GM18519 (cell line): ENCODE data around the gene RNF113B.

Source experiments
- ATAC-seq: cut with Tn5 transposase; IDR thresholded peaks from one replicate; pipeline ENCODE4 v1.9.1; 2021; ENCODE audit warnings: mild to moderate bottlenecking, moderate library complexity; ENCODE audit not compliant: unreplicated experiment, low FRiP score

The RNF113B gene

GRCh38 chr13:98180092-98180491 is 3.0 kb upstream of the RNF113B start:
- no peak for ATAC-seq

DNA sequence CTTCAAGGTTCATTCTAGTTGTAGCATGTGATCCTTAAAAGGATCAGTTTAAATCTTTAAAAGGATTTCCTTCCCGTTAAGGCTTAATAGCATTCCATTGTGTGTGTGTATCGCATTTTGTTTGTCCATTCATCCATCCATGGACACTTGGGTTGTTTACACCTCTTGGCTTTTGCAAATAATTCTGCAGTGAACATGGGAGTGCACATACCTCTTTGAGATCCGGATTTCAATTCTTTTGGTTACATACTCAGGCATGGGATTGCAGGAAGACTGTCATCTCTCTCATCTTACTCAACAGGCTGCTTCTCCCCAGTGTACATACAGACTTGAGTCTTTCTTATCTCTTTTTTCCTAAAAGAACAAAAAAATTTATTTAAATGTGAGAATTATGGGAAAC is 1.2 kb downstream of the RNF113B start:
- no peak for ATAC-seq

DNA sequence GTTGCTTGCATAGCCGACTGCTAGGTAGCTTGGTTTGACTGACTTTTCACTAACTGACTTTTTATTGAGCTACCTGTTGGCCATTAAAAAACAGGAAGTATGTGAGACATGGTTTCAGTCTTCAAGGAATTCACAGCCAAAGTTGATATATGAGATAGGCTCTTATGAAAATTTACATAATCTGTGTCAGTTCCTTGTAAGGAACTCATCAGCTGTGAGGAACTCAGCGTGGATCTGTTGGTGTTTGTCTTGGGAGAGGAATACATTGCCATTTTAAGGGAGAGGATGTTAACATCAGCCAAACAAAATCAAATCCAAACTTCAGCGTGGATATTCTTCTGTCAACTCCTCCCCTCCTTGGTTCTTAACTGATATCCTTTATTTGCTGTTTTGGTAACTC is 2.0 kb downstream of the RNF113B start:
- no peak for ATAC-seq

DNA sequence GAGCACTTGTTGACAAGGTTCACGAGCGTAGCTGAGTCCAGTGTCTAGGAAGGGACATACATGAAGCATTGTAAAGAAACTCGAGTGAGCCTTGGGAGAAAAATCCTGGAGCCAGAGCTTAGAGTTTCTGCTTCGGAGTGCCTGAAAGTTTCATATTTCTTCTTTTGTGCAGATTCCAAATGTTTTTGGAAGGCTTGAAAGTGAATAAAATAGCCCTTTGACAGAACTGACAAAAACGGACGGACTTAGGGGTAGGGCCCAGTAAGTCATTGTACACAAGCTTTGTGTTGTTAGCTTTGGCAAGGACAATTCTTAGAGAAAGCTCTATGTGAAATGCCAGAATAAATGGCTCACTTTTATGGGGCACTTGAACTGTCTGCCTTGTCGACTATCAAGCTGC is 2.8 kb downstream of the RNF113B start:
- no peak for ATAC-seq

DNA sequence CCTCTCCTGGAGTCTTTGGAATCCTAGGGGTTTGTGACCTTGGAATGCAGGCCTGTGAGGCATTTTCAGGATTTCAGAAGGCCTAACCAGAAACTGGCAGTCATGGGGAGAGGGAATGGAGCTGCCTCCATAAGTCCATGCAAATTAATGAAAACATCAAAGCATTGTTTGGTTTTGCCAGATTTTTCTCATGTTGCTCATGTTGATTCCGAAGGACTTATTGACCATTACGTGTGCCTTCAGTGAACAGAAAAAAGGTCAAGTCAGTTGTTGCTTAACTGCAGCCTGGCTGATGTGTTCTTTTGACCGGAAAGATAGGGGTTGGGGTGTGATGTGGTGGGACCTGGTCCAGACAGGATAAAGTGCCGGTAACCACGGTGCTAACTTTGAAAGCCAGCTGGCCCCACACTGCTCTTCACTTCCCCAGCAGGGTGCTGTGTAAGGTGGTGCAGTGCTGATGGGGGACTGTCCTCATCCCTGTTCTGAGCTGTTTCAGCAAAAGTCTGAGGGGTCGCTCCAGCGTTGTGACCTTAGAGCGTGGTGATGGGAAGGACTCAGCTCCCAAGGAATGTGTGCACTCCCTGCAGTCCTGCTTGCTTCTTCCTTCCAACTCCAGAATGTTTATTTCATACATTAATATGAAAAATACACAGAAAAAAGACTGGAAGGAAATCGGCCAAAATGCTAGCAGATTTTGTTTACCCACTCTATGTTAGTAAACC is 3.5 kb downstream of the RNF113B start:
- no peak for ATAC-seq

DNA sequence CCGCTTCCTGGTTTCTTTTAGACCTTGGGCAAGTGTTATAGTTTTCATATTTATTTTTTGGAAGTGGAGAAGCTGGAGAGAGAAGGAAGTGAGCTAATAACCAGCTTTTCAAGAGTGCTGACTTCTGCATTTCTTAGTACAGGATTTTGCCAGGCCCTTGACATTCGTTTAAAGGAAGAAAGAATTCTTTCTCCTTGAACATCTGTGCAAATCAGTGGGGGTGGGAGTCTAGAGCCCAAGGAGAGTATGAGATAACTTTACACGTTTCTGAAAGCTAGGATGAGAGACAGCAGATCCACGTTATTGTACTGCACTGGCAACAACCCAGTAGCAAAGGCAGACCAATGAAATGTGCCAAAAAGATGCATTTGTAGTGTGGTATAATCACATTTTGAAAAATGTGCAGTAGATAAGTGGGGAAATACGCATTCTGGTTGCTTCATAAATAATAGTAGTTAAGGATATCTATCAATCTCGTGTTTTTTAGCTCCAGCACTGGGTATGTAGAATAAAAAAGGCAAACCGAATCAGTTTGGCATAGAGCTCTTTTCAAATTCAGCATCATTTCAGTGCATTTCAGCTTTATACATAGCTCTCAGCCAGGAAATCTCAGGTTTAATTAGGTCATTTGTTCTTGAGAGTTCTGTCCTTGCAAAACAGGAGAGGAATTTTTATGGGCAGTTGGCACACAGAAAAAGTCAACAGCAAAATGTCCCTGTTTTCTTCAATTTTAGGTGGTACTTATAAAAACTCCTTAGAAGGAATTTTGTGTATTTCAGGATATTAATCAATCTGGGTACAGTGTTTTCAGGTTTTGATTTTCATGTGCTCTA is 4.3 kb downstream of the RNF113B start:
- ATAC-seq, result no peak

DNA sequence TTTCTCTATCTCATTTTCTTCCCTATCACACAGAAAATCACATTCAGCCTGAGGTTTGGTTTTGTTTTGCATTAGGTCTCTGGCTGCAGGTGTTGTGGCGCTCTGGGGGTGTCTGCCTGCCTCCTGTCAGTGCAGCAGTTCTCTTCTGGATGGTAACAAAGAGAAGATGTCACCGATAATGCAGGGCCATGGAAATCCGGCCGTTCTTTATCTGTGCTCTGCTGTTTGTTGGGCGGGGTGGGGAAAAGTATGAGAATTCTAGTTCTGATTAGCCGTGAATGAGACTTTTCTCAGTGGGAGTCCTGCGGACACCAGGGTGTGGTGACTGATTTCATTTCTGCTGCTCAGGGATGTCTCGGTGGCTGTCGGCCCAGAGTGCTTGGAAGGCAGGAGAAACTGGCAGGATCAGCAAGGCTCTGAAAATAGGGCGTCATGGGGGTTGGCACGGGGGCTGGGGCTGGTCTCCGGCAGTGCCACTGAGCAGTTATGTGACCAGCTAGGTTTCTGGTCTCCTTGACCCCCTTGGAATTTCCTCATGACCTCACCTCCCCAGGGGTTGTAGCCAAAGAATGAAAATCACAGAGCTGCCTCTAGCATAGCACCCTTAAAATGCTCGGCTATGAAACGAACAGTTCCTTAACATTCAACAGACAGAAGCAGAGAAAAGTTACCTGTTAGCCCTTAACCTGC is 5.0 kb downstream of the RNF113B start:
- ATAC-seq, result no peak

DNA sequence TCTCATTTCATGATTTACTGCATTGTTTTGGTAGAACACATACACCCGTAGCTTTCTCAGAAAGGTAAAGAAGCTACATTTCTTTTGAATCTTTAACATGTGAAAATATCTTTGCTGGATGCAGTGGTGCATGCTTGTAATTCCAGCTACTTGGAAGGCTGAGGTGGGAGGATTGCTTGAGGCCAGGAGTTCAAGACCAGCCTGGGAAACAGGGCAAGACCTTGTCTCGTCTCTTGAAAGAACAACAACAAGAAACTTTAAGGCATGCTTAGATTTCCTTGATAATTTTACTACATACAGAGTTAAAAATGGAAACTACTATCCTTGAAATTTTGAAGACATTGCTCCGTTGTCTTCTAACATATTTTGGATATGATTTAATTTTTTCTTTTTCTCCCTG is 7.7 kb downstream of the RNF113B start:
- ATAC-seq, result no peak

DNA sequence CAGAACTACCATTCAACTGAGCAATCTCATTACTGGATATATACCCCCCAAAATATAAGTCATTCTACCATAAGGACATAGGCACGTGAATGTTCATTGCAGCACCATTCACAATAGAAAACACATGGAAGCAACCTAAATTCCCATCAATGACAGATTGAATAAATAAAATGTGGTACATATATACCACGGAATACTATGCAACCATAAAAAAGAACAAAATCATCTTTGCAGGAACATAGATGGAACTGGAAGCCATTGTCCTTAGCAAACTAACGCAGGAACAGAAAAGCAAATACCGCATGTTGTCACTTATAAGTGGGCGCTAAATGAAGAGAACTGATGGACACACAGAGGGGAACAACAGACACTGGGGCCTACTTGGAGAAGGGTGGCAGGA is 14.1 kb downstream of the RNF113B start:
- no peak for ATAC-seq

DNA sequence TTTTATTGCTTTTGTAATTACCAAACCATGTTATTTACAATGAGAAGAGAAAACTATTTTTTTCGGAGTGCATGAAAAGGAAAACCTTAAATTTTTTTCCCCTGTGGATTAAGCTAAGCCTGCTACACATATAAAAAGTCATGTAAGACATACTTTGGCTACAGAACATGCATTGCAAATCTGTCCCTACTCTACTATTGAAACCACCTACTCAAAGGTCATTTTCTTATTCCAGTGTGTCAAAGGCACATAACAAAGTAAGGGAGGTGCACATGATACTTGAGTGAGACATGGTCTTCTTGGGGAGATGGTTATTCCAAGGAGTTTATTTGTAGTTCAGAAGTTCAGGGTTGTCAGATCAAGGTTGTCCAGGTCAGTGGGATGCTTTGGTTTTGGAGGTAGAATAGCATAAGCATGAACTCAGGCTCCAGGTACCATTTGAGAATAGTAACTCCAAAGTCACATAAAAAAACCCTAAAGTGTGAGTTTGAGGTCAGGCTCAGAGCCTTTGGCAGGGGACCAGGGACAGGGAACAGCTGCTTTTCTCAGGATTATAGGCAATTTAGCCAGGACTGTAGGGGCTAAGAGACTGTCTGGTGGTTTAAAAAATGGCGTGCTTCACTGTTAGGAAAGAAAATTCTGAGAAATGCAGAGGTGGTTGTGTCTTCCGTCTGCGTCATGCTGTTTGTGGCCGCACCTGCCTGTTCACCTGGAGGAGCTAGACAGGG is 18.7 kb downstream of the RNF113B start:
- no peak for ATAC-seq

DNA sequence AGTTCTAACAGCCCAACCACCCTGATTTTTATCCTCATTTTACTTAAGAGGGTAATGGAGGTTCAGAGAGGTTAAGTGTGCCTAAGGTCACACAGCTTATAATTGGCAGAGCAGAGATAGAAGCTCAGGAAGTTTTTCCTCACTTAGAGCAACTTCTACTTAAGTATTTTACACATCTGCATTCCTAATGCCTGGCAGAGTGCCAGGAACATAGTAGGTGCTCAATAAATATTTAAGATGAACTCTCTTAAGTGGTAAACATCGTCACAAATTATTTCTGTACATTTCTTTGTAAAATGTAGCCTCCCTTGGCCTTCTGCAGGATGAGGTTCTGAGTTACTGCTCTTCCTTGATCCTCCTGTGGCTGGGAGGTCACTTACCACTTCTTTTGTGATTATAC is 19.5 kb downstream of the RNF113B start:
- no peak for ATAC-seq

DNA sequence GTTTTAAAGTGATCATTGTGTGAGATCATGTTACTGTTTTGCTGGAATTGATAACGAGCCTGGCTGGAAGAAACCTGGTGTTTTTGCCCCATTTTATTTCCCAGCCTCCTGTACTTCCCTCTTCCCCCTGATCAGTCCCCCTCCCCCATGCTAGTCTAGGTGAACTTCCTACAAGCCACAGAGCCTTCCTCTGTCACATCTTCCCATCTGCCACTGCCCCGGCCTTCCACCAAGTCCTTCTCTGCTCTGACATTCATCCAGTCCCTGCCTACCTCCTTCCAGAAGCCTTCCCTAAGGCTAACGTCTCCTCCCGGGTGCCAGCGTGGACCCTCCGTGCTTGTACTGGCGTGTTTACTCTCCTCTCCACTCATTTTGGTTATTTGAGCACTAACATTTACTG is 19.9 kb downstream of the RNF113B start:
- ATAC-seq, result no peak

DNA sequence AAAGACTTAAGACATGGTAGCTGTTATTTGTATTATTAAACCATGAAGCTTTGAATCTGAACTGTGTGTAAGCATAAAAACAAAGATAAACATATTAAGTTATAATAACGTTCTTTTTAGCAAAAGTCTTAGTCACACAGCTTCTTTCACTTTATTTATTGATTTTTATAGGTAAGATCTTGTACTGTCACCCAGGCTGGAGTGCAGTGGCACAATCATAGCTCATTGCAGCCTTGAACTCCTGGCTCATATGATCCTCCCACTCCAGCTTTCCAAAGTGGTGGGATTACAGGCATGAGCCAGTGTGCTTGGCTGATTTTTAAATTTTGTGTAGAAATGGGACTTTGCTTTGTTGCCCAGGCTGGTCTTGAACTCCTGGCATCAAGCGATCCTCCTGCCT is 20.8 kb downstream of the RNF113B start:
- no peak for ATAC-seq

GRCh38 chr13:98155475-98156109 is 21.5 kb downstream of the RNF113B start:
- ATAC-seq, result no peak

DNA sequence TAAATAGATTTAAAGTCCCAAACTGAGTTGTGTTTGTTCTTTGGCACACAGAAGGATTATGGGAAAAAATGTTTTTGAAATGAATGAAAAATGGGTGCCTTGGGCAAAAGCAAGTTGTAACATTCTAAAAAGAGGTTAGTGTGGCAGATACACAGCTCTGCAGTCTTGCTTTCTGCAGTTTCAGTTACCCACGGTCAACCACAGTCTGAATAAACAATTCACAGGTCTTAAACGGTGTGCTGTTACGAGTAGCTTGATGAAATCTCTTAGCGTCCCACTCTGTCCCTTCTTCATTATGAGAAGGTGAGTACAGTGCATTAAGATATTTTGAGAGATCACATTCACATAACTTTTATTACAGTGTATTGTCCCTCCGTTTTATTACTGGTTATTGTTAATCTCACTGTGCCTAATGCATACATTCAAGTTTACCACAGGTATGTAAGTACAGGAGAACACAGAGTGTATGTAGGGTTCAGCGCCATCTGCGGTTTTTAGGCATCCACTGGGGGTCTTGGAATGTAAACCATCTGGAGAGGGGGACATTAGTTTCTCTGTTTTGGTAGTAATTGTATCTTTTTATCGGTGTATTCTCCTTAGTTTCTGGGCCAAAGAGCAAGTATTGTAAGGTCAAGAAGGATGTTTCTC is 26.1 kb downstream of the RNF113B start:
- ATAC-seq, result no peak

DNA sequence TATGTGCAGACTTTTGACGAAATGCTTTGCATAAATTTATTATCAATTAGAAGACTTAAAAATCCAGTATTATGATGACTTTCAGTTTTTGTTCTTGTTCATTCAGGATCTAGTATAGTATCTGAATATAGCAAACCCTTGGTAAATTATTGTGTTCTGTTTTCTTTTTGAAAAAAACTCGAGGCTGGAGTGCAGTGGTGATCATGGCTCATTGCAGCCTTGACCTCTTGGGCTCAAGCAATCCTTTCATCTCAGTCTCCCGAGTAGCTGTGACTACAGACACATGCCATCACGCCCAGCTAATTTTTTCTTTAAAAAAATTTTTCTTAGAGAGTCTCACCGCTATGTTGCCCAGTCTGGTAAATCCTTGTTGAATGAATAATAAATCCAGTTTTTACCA is 29.5 kb downstream of the RNF113B start:
- ATAC-seq, result no peak

DNA sequence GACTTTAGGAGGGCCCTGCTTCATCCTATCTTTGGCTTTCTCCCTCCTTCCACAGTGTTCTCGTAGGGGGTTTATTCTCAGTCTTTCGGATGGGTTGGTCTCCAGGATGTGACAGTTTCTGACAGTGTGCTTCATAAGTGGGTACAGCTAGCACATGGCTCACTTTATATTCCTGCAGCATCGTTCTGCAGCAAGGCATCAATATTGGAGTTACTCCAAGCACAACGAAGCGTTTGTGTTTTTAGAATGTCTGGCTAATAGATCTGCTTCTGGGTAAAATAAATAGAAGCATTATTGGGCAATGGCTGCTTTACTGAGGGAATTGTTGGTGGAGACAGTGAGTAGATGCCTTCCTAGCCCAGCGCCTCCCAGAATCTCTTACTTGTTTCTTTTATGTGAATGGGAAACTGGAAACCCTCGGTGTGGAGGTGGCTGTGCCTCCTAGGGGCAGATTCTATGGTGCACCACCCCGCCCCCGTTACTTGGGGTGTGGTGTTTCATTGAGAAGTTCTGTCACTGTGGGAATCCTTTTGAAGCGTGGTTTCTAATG is 32.2 kb downstream of the RNF113B start:
- ATAC-seq, result no peak

- no peak for ATAC-seq
Measured at GRCh38 chr13:98144027-98144741, 32.9 kb downstream of the RNF113B start.

DNA sequence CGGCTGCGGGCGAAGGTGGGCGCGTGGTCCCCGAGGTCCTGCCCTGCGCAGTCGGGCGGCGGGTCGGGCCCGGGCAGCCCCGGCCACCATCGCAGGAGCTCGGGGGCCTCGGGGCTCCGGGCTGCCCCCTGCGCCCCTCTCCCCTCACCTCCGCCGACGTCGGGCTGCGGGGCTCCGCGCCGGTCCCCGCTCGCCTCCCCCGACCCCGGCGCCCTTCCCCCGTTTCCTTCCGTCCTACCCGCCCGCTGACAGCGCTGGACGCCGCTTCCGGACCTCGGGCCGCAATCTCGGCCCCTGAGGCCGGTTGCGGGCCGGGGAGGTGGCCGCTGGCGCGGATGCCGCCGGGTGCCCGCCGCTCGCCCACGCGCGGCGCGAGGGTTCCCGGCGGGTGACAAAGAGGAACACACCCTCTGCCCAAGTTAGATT is 33.5 kb downstream of the RNF113B start:
- peak; percentile 4 for ATAC-seq
